HG02884 (cell line): ENCODE measurements around the gene MZB1.

ENCODE experiments used
- ATAC-seq: cut with Tn5 transposase; IDR thresholded peaks from one replicate; pipeline ENCODE4 v1.9.1; 2021; ENCODE audit warnings: mild to moderate bottlenecking, moderate library complexity; ENCODE audit not compliant: unreplicated experiment

Gene MZB1

DNA sequence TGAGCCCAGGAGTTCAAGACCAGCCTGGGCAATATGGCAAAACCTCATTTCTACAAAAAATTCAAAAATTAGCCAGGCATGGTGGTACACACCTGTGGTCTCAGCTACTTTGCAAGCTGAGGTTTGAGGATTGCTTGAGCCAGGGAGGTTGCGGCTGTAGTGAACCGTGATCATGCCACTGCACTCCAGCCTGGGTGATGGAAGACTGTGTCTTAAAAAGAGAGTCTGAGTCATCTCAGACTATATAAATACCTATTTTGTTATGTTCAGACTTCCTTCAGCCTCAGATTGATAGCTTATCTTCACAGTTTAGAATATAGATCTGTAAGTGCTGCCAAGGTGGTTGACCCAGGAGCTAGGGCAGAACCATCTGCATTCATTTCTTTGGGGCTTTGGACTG lies 49.7 kb downstream of the MZB1 start:
- ATAC-seq: no peak
